HG03280 (cell line): Measurements from ENCODE around the gene CELA2B.
"Not testable (repeated sequence)": the region's sequence is repeated elsewhere in the genome, so short reads cannot be mapped to it uniquely, and the experiment has no call there.

ENCODE experiments used
- ATAC-seq: cut with Tn5 transposase; IDR thresholded peaks from one replicate; pipeline ENCODE4 v1.9.1; 2021; ENCODE audit warnings: mild to moderate bottlenecking, moderate library complexity; ENCODE audit not compliant: unreplicated experiment

CELA2B gene

GRCh38 chr1:15444468-15445389 is 31.2 kb upstream of the CELA2B start:
- ATAC-seq, result no peak

GRCh38 chr1:15445390-15446122 is 30.3 kb upstream of the CELA2B start:
- no peak for ATAC-seq

GRCh38 chr1:15446212-15446611 is 29.7 kb upstream of the CELA2B start:
- no peak for ATAC-seq

GRCh38 chr1:15448877-15449462 is 26.9 kb upstream of the CELA2B start:
- ATAC-seq, result no peak

GRCh38 chr1:15449567-15449966 is 26.3 kb upstream of the CELA2B start:
- no peak for ATAC-seq

- ATAC-seq, result no peak
Measured at GRCh38 chr1:15451014-15451722, 24.7 kb upstream of the CELA2B start.

- ATAC-seq, result no peak
Measured at GRCh38 chr1:15452216-15452615, 23.7 kb upstream of the CELA2B start.

GRCh38 chr1:15452866-15453571 is 22.9 kb upstream of the CELA2B start:
- no peak for ATAC-seq

GRCh38 chr1:15453734-15454133 is 22.2 kb upstream of the CELA2B start:
- no peak for ATAC-seq

- ATAC-seq, result no peak
Measured at GRCh38 chr1:15454256-15454655, 21.6 kb upstream of the CELA2B start.

GRCh38 chr1:15455522-15455921 is 20.4 kb upstream of the CELA2B start:
- ATAC-seq, result no peak

- no peak for ATAC-seq
Measured at GRCh38 chr1:15456313-15456954, 19.5 kb upstream of the CELA2B start, which contains the start of gene CELA2A. Gene CELA2A (plus strand): TSS chr1:15456732. CDS start chr1:15456754, 22 bp downstream.

GRCh38 chr1:15457585-15457984 is 18.3 kb upstream of the CELA2B start:
- ATAC-seq, result no peak

- not testable (repeated sequence) for ATAC-seq
Measured at GRCh38 chr1:15458388-15458787, 17.5 kb upstream of the CELA2B start.

GRCh38 chr1:15459771-15460707 is 15.9 kb upstream of the CELA2B start:
- no peak for ATAC-seq

- ATAC-seq, result no peak
Measured at GRCh38 chr1:15460708-15461095, 15.2 kb upstream of the CELA2B start.

- not testable (repeated sequence) for ATAC-seq
Measured at GRCh38 chr1:15463064-15463800, 12.7 kb upstream of the CELA2B start.

- not testable (repeated sequence) for ATAC-seq
Measured at GRCh38 chr1:15463926-15464322, 12.0 kb upstream of the CELA2B start.
